Endothelial cell of umbilical vein (primary cell): ENCODE results near the gene CRHR2. TPM values are rescaled to one million over a fixed set of nuclear protein-coding genes. Genes with fewer than 3 reads are reported as not detected.

Experiments
- BruUV-seq: library from RNA; stranded (reverse); fragments of 400-500 nt; replicated peaks from 2 replicates; lab custom pipeline; 2021; lab: Mats Ljungman, UMichigan
- CTCF ChIA-PET: fragments of 300-600, 350-600 bp; sonication (Branson Sonifier 250); formaldehyde crosslinking; loops from one replicate; lab custom pipeline; 2021; ENCODE audit warnings: antibody characterized with exemption, inconsistent platforms; lab: Charles Lee
- POLR2A ChIA-PET: fragments of 300-600, 350-600 bp; sonication (Branson Sonifier 250); formaldehyde crosslinking; loops from one replicate; lab custom pipeline; 2021; ENCODE audit warnings: antibody characterized with exemption, inconsistent platforms; lab: Charles Lee
- DNase-seq: peaks from one replicate; pipeline ENCODE4 v3.0.0-alpha.2; 2011; ENCODE audit warnings: low read depth, low spot score
- FAIRE-seq: peaks from 2 replicates; lab custom pipeline; 2011; peaks lifted over from hg19 to GRCh38; lab: Jason Lieb, UNC
- H2AFZ ChIP-seq: 2 replicates; pipeline ENCODE4 v1.6.0; 2012; ENCODE audit warnings: low read depth, low read length, control low read depth, inconsistent platforms
- H3K27ac ChIP-seq: 2 replicates; pipeline ENCODE4 v1.5.1; 2011; ENCODE audit warnings: low read depth, mild to moderate bottlenecking, control low read depth, low read length, moderate library complexity; ENCODE audit not compliant: insufficient read depth
- H3K27me3 ChIP-seq, 2 experiments: 2 replicates each; pipeline versions ENCODE4 v1.6.0 to v1.6.1; 2011; ENCODE audit warnings: low read length in 2 of 2, mixed read lengths in 1 of 2; ENCODE audit not compliant: control insufficient read depth in 2 of 2, insufficient read depth in 2 of 2
- H3K36me3 ChIP-seq, 2 experiments: 2 replicates in 1 of 2; 3 replicates in 1 of 2; pipeline ENCODE4 v1.5.1; 2011; ENCODE audit warnings: low read length in 2 of 2, mild to moderate bottlenecking in 1 of 2, moderate library complexity in 1 of 2; ENCODE audit not compliant: control insufficient read depth in 2 of 2, insufficient read depth in 2 of 2; ENCODE audit errors: extremely low read depth in 1 of 2
- H3K4me1 ChIP-seq: 3 replicates; pipeline ENCODE4 v1.5.1; 2011; ENCODE audit warnings: mild to moderate bottlenecking, low read length; ENCODE audit not compliant: control insufficient read depth, insufficient read depth; ENCODE audit errors: extremely low read depth
- H3K4me2 ChIP-seq: 2 replicates; pipeline ENCODE4 v1.6.1; 2011; ENCODE audit warnings: low read length, control low read depth, mixed read lengths; ENCODE audit not compliant: insufficient read depth
- H3K4me3 ChIP-seq, 3 experiments: fragments of 200-600 bp in 1 of 3; sonication (generic), shearing (Covaris generic) in 1 of 3; replicated peaks in 1 of 3; 2 replicates each; pipeline ENCODE4 v1.5.1; 2011 to 2016; ENCODE audit warnings: control low read depth in 3 of 3, low read length in 3 of 3, mild to moderate bottlenecking in 2 of 3, inconsistent platforms in 1 of 3, low read depth in 1 of 3, moderate library complexity in 1 of 3; ENCODE audit not compliant: insufficient read depth in 1 of 3
- H3K79me2 ChIP-seq: 2 replicates; pipeline ENCODE4 v1.6.0; 2012; ENCODE audit warnings: low read length, inconsistent platforms; ENCODE audit not compliant: control insufficient read depth, insufficient read depth
- H3K9ac ChIP-seq: replicated peaks from 2 replicates; pipeline ENCODE3; 2011; ENCODE audit warnings: low read length, control low read depth; ENCODE audit not compliant: insufficient read depth; ENCODE audit errors: extremely low read depth
- H3K9me1 ChIP-seq: replicated peaks from 3 replicates; pipeline ENCODE4 v1.6.0; 2011; ENCODE audit warnings: mild to moderate bottlenecking, low read length; ENCODE audit not compliant: control insufficient read depth, insufficient read depth; ENCODE audit errors: extremely low read depth
- H3K9me3 ChIP-seq: replicated peaks from 2 replicates; pipeline ENCODE4 v1.5.1; 2012; ENCODE audit warnings: low read length, inconsistent platforms; ENCODE audit not compliant: control insufficient read depth, insufficient read depth
- H4K20me1 ChIP-seq: replicated peaks from 2 replicates; pipeline ENCODE3; 2011; ENCODE audit warnings: mild to moderate bottlenecking, low read length; ENCODE audit not compliant: control insufficient read depth, insufficient read depth; ENCODE audit errors: extremely low read depth
- CTCF ChIP-seq, 2 donors: IDR thresholded peaks; 1 replicate in 1 of 2; 2 replicates in 1 of 2; pipeline ENCODE4 v1.5.1; 2011; ENCODE audit warnings: low read length in 2 of 2, mild to moderate bottlenecking in 2 of 2, moderate library complexity in 2 of 2, control low read depth in 1 of 2, inconsistent platforms in 1 of 2, low read depth in 1 of 2; ENCODE audit not compliant: insufficient read depth in 1 of 2; ENCODE audit errors: extremely low read depth in 1 of 2
- EZH2 ChIP-seq: IDR thresholded peaks from 2 replicates; pipeline ENCODE4 v1.6.1; 2012; ENCODE audit warnings: borderline replicate concordance, low read depth, mild to moderate bottlenecking, moderate library complexity, low read length, inconsistent platforms; ENCODE audit not compliant: severe bottlenecking
- FOS ChIP-seq: IDR thresholded peaks from 2 replicates; pipeline ENCODE4 v1.6.1; 2011; ENCODE audit warnings: mild to moderate bottlenecking, low read length, moderate library complexity, borderline replicate concordance; ENCODE audit not compliant: insufficient read depth
- GATA2 ChIP-seq: IDR thresholded peaks from 2 replicates; pipeline ENCODE4 v1.7.0; 2011; ENCODE audit warnings: low read depth, mild to moderate bottlenecking, moderate library complexity, mixed read lengths, low read length; ENCODE audit not compliant: insufficient read length, insufficient read depth
- JUN ChIP-seq: IDR thresholded peaks from 2 replicates; pipeline ENCODE4 v1.6.1; 2011; ENCODE audit warnings: borderline replicate concordance, low read depth; ENCODE audit not compliant: insufficient read length, insufficient read depth
- MAX ChIP-seq: IDR thresholded peaks from 2 replicates; pipeline ENCODE4 v1.6.1; 2011; ENCODE audit not compliant: insufficient read depth, insufficient read length
- MYC ChIP-seq: IDR thresholded peaks from one replicate; pipeline ENCODE4 v1.6.1; 2011; ENCODE audit warnings: mild to moderate bottlenecking, low read depth, low read length
- POLR2A ChIP-seq: IDR thresholded peaks from 2 replicates; pipeline ENCODE4 v1.6.1; 2012; ENCODE audit warnings: low read depth, mild to moderate bottlenecking, control low read depth, low read length
- POLR2AphosphoS5 ChIP-seq: IDR thresholded peaks from 2 replicates; pipeline ENCODE4 v1.6.1; 2012; ENCODE audit warnings: low read depth, mild to moderate bottlenecking, control low read depth, low read length, moderate library complexity; ENCODE audit not compliant: insufficient read depth
- dilution Hi-C: fragments of 300-500 bp; cut with MboI; formaldehyde crosslinking; loops from one replicate; pipeline ENCODE4 v1.15.0; 2019; ENCODE audit warnings: low sequenced_read_pairs; ENCODE audit not compliant: extremely low pct_ligation_motif_present
- intact Hi-C: fragments of 100-400 bp; cut with micrococcal nuclease; formaldehyde crosslinking; loops from one replicate; pipeline ENCODE4 v1.10.0; 2022
- polyA plus RNA-seq, 4 experiments: library from polyadenylated mRNA; depleted of rRNA in 3 of 4; stranded (reverse) in 3 of 4; unstranded in 1 of 4; fragments of >200 nt; gene quantifications; 2 replicates each; pipeline versions ENCODE4 v1.2.1 to v1.2.3, GENCODE V29; 2011 to 2012; ENCODE audit warnings: missing spikeins in 1 of 4
- total RNA-seq: library from RNA; stranded (reverse); gene quantifications from 2 replicates; pipeline ENCODE4 v1.2.3, GENCODE V29; 2021

CRHR2 gene
- total and polyA plus RNA-seq, 2 donors (not counting 3 experiments of a cell fraction or from before 2014, with no cell fraction given): not detected

GRCh38 chr7:30664184-30664885 lies 17.9 kb downstream of the CRHR2 start:
- Histone ChIP-seq H3K79me2 (no peaks in the 10 kb centered on the region), H3K9me1 (no peaks in the 10 kb centered on the region), H3K4me1 (no peaks in the 10 kb centered on the region), H3K9me3 (no peaks in the 10 kb centered on the region), H2AFZ (no peak overlapping the region), H4K20me1 (no peaks in the 10 kb centered on the region), H3K27me3 (no peaks in the 10 kb centered on the region), H3K4me2 (no peak overlapping the region), H3K36me3 (no peaks in the 10 kb centered on the region), H3K9ac (no peak overlapping the region), H3K27ac (no peak overlapping the region), H3K4me3 (no peak overlapping the region)
- BruUV-seq: no TSS peak
- dilution Hi-C loops (no loop called here), intact Hi-C loops (no loop called here)
- FAIRE-seq (no peak), DNase-seq (no peak)
- ChIA-PET CTCF (interaction anchor here (0.9 kb wide), 1 partner anchor 26 kb away, joined by 4 read pairs; no protein-coding TSS in a partner anchor), POLR2A (no interaction called here)
- TF ChIP-seq POLR2AphosphoS5 (no peak), JUN (no peak), GATA2 (no peak), MYC (no peak), POLR2A (no peak), EZH2 (no peak), CTCF (IDR thresholded peaks at IDR 0.05; ENCODE audit: extremely low read depth in 1 of 2, insufficient read depth in 1 of 2, low read depth in 1 of 2, low read length in 2 of 2) (no peak), FOS (no peak), MAX (no peak)
